Astrocyte (in vitro differentiated cells and primary cell): ENCODE data around the gene INPP5E. TPM values are rescaled to one million over a fixed set of nuclear protein-coding genes. Genes with fewer than 3 reads are reported as not detected.

Experiments
- DNase-seq: peaks from one replicate; pipeline ENCODE4 v3.0.0-alpha.2; 2010; ENCODE audit warnings: low read depth
- FAIRE-seq: peaks from 2 replicates; lab custom pipeline; 2011; peaks lifted over from hg19 to GRCh38; lab: Jason Lieb, UNC
- H2AFZ ChIP-seq: 2 replicates; pipeline ENCODE4 v1.6.0; 2012; ENCODE audit warnings: low read depth, low read length, inconsistent platforms
- H3K27ac ChIP-seq: 2 replicates; pipeline ENCODE4 v1.5.1; 2011; ENCODE audit warnings: low read depth, low read length, inconsistent platforms
- H3K27me3 ChIP-seq: 2 replicates; pipeline ENCODE4 v1.6.0; 2011; ENCODE audit warnings: low read length, inconsistent platforms; ENCODE audit not compliant: insufficient read depth
- H3K36me3 ChIP-seq: 2 replicates; pipeline ENCODE4 v1.5.1; 2011; ENCODE audit warnings: low read length, inconsistent platforms; ENCODE audit not compliant: insufficient read depth
- H3K4me1 ChIP-seq: 2 replicates; pipeline ENCODE4 v1.5.1; 2011; ENCODE audit warnings: low read length, inconsistent platforms; ENCODE audit not compliant: insufficient read depth
- H3K4me2 ChIP-seq: 2 replicates; pipeline ENCODE4 v1.6.0; 2012; ENCODE audit warnings: low read length, inconsistent platforms
- H3K4me3 ChIP-seq: 2 replicates; pipeline ENCODE4 v1.5.1; 2011; ENCODE audit warnings: low read depth, mild to moderate bottlenecking, low read length, inconsistent platforms; ENCODE audit not compliant: insufficient read depth
- H3K79me2 ChIP-seq: 2 replicates; pipeline ENCODE4 v1.6.0; 2012; ENCODE audit warnings: mild to moderate bottlenecking, low read length, inconsistent platforms; ENCODE audit not compliant: insufficient read depth
- H3K9ac ChIP-seq: 2 replicates; pipeline ENCODE4 v1.6.0; 2012; ENCODE audit warnings: mild to moderate bottlenecking, low read length, inconsistent platforms
- H3K9me3 ChIP-seq: 2 replicates; pipeline ENCODE4 v1.5.1; 2012; ENCODE audit warnings: low read depth, mild to moderate bottlenecking, low read length, inconsistent platforms; ENCODE audit not compliant: insufficient read depth
- H4K20me1 ChIP-seq: 2 replicates; pipeline ENCODE4 v1.6.0; 2012; ENCODE audit warnings: low read length, inconsistent platforms; ENCODE audit not compliant: insufficient read depth
- H3K27ac Mint-ChIP-seq: one replicate; pipeline ENCODE4 v1.8.0; 2021; ENCODE audit warnings: mild to moderate bottlenecking, mixed read lengths; ENCODE audit not compliant: unreplicated experiment
- H3K27me3 Mint-ChIP-seq: one replicate; pipeline ENCODE4 v1.8.0; 2021; ENCODE audit warnings: low read depth, mixed read lengths; ENCODE audit not compliant: unreplicated experiment
- H3K36me3 Mint-ChIP-seq: one replicate; pipeline ENCODE4 v1.8.0; 2021; ENCODE audit warnings: low read depth, mixed read lengths; ENCODE audit not compliant: unreplicated experiment
- H3K4me1 Mint-ChIP-seq: one replicate; pipeline ENCODE4 v1.8.0; 2021; ENCODE audit warnings: low read depth, mixed read lengths; ENCODE audit not compliant: unreplicated experiment
- H3K4me3 Mint-ChIP-seq: one replicate; pipeline ENCODE4 v1.8.0; 2021; ENCODE audit warnings: mild to moderate bottlenecking, moderate library complexity, mixed read lengths; ENCODE audit not compliant: unreplicated experiment
- H3K9me3 Mint-ChIP-seq: one replicate; pipeline ENCODE4 v1.8.0; 2021; ENCODE audit warnings: mild to moderate bottlenecking, mixed read lengths; ENCODE audit not compliant: unreplicated experiment
- EZH2 ChIP-seq: IDR thresholded peaks from 2 replicates; pipeline ENCODE4 v1.6.1; 2012; ENCODE audit warnings: mild to moderate bottlenecking, low read length, inconsistent platforms; ENCODE audit not compliant: insufficient read depth
- total RNA-seq: library from RNA; stranded (reverse); gene quantifications from 2 replicates; pipeline ENCODE4 v1.2.1, GENCODE V29; 2021
- TF ChIP-seq, protein P1 (sequence below): IDR thresholded peaks from 2 replicates; pipeline ENCODE4 v1.5.1; 2011; ENCODE audit warnings: low read depth, mild to moderate bottlenecking, inconsistent platforms, low read length, moderate library complexity; ENCODE audit not compliant: insufficient read depth

INPP5E gene
- total RNA-seq, 1 donor from 2014 or later: 13.2 TPM

DNA sequence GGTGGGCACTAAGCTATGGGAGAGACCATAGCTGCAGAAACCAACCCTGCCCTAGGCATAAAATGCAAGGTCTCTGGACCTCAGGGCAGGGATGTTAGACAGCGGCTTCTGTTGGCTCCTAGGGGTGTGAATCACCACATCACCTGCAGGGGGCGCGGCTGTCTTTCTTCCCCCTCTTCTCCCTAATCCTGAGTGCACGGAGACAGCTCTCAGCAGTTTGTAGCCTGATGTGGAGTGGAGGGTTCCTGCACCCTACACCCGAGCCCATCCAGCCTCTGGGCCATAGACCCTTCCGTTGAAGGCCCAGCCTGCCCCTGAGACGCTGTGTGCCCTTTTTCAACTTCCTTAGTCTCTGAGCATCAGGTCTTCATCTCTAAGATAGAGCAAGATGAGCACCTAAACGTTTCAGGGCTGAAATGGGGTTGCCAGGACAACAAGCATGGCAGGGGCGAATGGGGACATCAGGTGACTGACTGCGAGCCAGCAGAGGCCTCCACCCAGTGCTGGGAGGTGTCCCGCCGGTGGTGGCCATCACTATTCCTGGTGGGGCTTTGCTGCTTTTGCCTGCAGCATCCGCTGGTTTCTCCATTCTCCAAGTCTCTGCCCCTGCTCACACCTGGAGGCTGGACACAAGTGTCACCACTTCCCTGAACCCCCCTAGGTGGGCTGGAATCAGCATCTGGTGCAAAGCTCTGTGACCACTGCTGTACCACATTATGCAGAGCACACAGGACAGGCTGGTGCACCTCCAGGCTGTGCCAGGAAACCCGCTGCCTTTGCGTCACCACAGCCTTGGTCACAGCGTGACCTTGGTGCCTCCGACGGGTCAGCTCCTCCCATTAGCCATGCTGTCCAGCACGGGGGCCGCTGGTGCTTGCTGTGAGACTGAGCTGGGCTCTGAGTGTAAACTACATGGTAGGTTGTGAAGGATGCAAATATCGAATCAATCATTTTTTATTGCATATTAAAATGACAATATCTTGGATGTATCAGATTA, 45.7 kb upstream of the INPP5E start:
- H3K27ac Mint-ChIP-seq: peak overlapping the region; percentile 66
- peaks cover 12% of the 10 kb centered on the region for H3K4me1 ChIP-seq
- H3K27me3 Mint-ChIP-seq: peaks cover 20% of the 10 kb centered on the region
- no peaks in the 10 kb centered on the region for H3K9me3 Mint-ChIP-seq
- peak; percentile 32 for DNase-seq
- TF ChIP-seq, protein P1, sequence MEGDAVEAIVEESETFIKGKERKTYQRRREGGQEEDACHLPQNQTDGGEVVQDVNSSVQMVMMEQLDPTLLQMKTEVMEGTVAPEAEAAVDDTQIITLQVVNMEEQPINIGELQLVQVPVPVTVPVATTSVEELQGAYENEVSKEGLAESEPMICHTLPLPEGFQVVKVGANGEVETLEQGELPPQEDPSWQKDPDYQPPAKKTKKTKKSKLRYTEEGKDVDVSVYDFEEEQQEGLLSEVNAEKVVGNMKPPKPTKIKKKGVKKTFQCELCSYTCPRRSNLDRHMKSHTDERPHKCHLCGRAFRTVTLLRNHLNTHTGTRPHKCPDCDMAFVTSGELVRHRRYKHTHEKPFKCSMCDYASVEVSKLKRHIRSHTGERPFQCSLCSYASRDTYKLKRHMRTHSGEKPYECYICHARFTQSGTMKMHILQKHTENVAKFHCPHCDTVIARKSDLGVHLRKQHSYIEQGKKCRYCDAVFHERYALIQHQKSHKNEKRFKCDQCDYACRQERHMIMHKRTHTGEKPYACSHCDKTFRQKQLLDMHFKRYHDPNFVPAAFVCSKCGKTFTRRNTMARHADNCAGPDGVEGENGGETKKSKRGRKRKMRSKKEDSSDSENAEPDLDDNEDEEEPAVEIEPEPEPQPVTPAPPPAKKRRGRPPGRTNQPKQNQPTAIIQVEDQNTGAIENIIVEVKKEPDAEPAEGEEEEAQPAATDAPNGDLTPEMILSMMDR: peak; percentile 84
- TF ChIP-seq EZH2: no peak
- H3K4me2 ChIP-seq: peak overlapping the region; percentile 97
- no peak overlapping the region for H3K9ac ChIP-seq
- H3K4me3 ChIP-seq: no peak overlapping the region
- no peaks in the 10 kb centered on the region for H3K9me3 ChIP-seq
- H3K79me2 ChIP-seq: peaks cover 24% of the 10 kb centered on the region
- no peak overlapping the region for H3K27ac ChIP-seq
- peaks cover 2% of the 10 kb centered on the region for H3K36me3 ChIP-seq
- H3K27me3 ChIP-seq: no peaks in the 10 kb centered on the region
- peak overlapping the region; percentile 77 for H3K4me3 Mint-ChIP-seq
- no peak for FAIRE-seq
- peaks cover 26% of the 10 kb centered on the region for H4K20me1 ChIP-seq
- H3K36me3 Mint-ChIP-seq: no peaks in the 10 kb centered on the region
- H3K4me1 Mint-ChIP-seq: peaks cover under 1% of the 10 kb centered on the region
- H2AFZ ChIP-seq: no peak overlapping the region

DNA sequence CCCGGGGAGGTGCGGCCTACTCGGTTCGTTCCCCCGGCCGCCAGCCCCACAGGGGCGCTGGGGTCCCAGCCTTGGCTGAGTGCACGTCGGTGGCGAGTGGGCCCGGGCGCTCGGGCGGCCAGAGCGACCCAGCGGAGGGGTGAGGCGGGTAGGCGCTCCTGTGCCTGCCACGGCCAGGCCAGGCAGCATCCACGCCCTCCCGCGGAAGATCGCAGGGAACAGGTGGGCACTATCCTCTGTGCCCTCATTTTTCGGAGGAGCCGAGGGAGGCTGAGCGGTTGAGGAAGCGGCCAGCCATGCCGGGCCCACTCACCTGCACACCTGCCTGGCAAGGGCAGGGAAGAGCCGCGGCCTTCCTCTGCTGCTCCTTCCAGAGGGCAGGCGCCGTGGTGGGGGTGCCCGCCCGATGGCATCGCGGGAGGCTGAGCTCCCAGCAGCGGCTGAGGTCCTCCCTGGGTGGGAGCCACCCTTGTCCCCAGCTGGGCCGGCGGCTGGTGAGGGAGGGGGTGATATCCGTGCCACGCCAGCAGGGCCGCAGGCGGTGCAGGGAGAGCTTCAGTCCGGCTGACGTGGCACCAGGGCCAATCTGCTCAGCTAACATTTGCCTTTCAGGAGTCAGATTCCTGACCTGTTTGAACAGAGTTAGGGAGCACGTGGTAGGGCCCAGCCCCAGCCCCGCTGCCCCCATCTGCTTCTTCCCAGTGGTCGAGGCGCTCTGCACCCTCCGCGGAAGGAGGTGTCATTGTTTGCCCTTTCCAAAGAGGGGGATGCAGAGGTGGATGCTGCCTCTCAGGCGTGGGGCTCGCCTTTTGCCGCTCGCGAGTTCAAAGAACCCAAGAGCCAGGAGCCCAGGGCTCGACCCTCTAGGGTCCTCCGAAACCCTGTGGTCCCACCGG, 44.8 kb upstream of the INPP5E start:
- DNase-seq (no peak), FAIRE-seq (no peak)
- H3K27me3 ChIP-seq: no peaks in the 10 kb centered on the region
- Mint-ChIP-seq H3K4me3 (peak overlapping the region; percentile 77), H3K4me1 (peaks cover 6% of the 10 kb centered on the region), H3K9me3 (no peaks in the 10 kb centered on the region), H3K27ac (peak overlapping the region; percentile 66), H3K27me3 (peaks cover 17% of the 10 kb centered on the region), H3K36me3 (no peaks in the 10 kb centered on the region)
- peak overlapping the region; percentile 81 for H3K4me3 ChIP-seq
- H3K36me3 ChIP-seq: peaks cover 5% of the 10 kb centered on the region
- peaks cover 36% of the 10 kb centered on the region for H4K20me1 ChIP-seq
- peaks cover 12% of the 10 kb centered on the region for H3K4me1 ChIP-seq
- TF ChIP-seq EZH2: no peak
- TF ChIP-seq, protein P1: no peak
- H3K27ac ChIP-seq: no peak overlapping the region
- H2AFZ ChIP-seq: peak overlapping the region; percentile 94
- H3K9ac ChIP-seq: peak overlapping the region; percentile 91
- no peaks in the 10 kb centered on the region for H3K9me3 ChIP-seq
- H3K79me2 ChIP-seq: peaks cover 33% of the 10 kb centered on the region
- H3K4me2 ChIP-seq: peak overlapping the region; percentile 97
